ENCODE results near the gene PRAMEF5.
"Not testable (repeated sequence)": the region's sequence is repeated elsewhere in the genome, so short reads cannot be mapped to it uniquely, and the experiment has no call there.

Gene PRAMEF5

DNA sequence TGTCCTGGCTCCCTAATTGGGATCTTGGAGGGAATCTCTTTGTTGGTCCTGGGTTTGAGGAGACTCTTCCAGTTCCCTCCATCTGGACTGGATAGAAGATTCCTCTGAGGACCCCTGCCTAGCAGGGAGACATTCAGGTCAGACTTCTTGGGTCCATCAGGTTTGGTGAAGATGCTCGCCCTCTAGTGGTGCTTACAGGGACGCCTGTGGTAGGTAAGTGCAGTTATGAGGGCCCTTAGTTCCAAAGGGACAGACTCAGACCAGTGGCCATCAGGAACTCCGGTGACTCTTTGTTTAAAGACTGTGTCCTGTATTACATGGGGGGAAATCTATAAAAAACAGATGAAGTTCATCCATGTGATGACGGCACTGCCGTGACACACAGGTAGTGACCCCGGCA lies 23.0 kb downstream of the PRAMEF5 start:
- DNase-seq (ENCODE audit: low spot score), result not testable (repeated sequence)

- DNase-seq (ENCODE audit: low spot score), result not testable (repeated sequence)
Observed at GRCh38 chr1:13279617-13280016, 25.6 kb downstream of the PRAMEF5 start.

DNA sequence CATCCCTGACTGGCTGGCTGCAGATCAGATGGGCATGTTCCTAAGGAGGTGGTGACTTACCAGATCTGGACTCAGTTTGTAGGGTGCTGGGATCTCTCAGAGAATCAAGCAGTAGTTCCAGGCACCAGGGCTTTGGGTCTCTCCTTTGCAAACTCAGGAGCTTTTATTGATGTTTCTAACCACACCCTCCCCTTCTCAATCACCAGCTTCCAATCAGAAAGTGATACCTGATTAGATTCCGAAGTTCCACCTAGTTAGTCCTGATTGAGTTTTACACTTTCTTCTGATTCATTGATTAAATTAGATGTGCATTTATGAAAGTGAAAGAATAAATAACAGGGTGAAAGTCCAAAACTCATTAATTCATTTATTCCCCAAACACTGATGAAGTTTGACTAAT lies 31.0 kb downstream of the PRAMEF5 start, which contains the start of gene PRAMEF8:
PRAMEF8 (minus strand) TSS at position 101 of the 400 bp plus-strand sequence. CDS start 1,046 bp downstream, outside the sequence.
- not testable (repeated sequence) for DNase-seq (ENCODE audit: low spot score)

DNA sequence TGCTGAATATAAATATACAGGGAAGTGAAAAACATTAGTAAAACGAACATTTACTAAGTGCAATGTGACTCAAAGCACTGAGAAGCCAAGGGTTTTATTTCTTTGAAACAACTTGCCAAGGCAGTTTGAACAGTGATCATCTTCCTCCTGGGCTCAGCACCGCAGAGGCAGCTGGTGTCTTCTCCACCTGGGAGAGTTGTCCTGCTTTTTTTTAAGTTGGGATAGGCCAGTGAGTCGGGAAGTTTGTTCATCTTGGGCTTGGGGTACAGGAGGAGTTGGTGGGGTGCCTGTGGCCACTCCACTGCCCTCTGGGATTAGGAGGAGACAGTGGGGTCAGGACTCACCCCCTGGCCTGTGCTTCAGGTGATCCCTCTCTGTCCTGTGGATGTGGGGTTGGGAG lies 35.0 kb downstream of the PRAMEF5 start:
- not testable (repeated sequence) for DNase-seq (ENCODE audit: low spot score)

- DNase-seq (ENCODE audit: low spot score), result not testable (repeated sequence)
Observed at GRCh38 chr1:13297216-13297931, 43.4 kb downstream of the PRAMEF5 start.

- DNase-seq (ENCODE audit: low spot score), result not testable (repeated sequence)
Observed at GRCh38 chr1:13298699-13299098, 44.7 kb downstream of the PRAMEF5 start.

GRCh38 chr1:13302197-13302596 lies 48.2 kb downstream of the PRAMEF5 start:
- not testable (repeated sequence) for DNase-seq (ENCODE audit: low spot score)

GRCh38 chr1:13303239-13303638 lies 49.2 kb downstream of the PRAMEF5 start, which contains the start of gene PRAMEF33:
Gene PRAMEF33, plus strand, starts transcription at chr1:13303539. Its CDS starts 2,416 bp downstream, at chr1:13305955.
- not testable (repeated sequence) for DNase-seq (ENCODE audit: low spot score)
